Cardiac muscle cell (in vitro differentiated cells and primary cell): ENCODE data around the gene MRAS. TPM values are rescaled to one million over a fixed set of nuclear protein-coding genes. Genes with fewer than 3 reads are reported as not detected.
A peak's percentile ranks its signal among the peaks of the same experiment; 100 is the strongest.

Source experiments
- DNase-seq, 2 donors: peaks; one replicate each; pipeline versions ENCODE4 v3.0.0 to v3.0.0-alpha.2; 2010 to 2017; ENCODE audit warnings: low read depth in 1 of 2, low spot score in 1 of 2
- H3K27ac ChIP-seq: fragments of 200-600 bp; sonication (generic); 2 replicates; pipeline ENCODE4 v1.5.1; 2016
- H3K27me3 ChIP-seq: fragments of 200-600 bp; sonication (generic); 2 replicates; pipeline ENCODE4 v1.6.0; 2016; ENCODE audit warnings: control low read depth
- H3K36me3 ChIP-seq: fragments of 200-600 bp; sonication (generic); 2 replicates; pipeline ENCODE4 v1.5.1; 2016; ENCODE audit warnings: control low read depth
- H3K4me1 ChIP-seq: fragments of 200-600 bp; sonication (generic); 2 replicates; pipeline ENCODE4 v1.8.1; 2017; ENCODE audit warnings: low read depth, mild to moderate bottlenecking, mixed run types
- H3K4me3 ChIP-seq: fragments of 200-600 bp; sonication (generic); 2 replicates; pipeline ENCODE4 v1.5.1; 2016; ENCODE audit warnings: mild to moderate bottlenecking
- H3K9me3 ChIP-seq: fragments of 200-600 bp; sonication (generic); 2 replicates; pipeline ENCODE4 v1.5.1; 2017; ENCODE audit warnings: low read depth, mild to moderate bottlenecking, control low read depth
- polyA plus RNA-seq: library from polyadenylated mRNA; unstranded; fragments of >200 nt; fragmentation: Nextera tagmentation; extraction: Ambion mirVana; gene quantifications from 2 replicates; pipeline ENCODE4 v1.2.1, GENCODE V29; 2016
- total RNA-seq: library from RNA; depleted of rRNA; stranded (reverse); fragments of >200 nt; gene quantifications from 2 replicates; pipeline ENCODE4 v1.2.3, GENCODE V29; 2016
- TF ChIP-seq, protein P1 (sequence below): IDR thresholded peaks from 2 replicates; pipeline ENCODE4 v1.5.1; 2012; ENCODE audit warnings: low read depth, mild to moderate bottlenecking, low read length

The MRAS gene
- total and polyA plus RNA-seq, 2 experiments from 2014 or later: 66.5 to 92.6 TPM

DNA sequence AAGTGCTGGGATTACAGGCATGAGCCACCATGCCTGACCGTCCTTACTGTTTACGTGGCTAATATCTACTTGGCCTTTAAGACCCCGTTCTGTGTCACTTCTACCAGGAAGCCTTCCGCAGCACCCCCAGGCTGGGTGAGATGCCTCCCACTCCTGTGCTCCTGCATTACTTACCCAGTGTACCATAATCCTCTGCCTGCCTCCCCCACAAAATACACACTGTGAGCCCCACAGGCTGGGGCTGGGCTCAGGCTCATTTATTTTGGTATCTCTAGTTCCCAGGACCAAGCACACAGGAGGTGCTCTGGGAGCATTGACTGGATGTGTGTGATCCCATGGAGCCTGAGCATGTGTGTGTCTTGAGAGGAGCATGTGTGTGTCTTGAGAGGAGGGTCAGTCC lies 14.9 kb downstream of the MRAS start:
- H3K4me3 ChIP-seq: no peak overlapping the region
- H3K4me1 ChIP-seq: peaks cover 29% of the 10 kb centered on the region
- no peaks in the 10 kb centered on the region for H3K9me3 ChIP-seq
- no peaks in the 10 kb centered on the region for H3K36me3 ChIP-seq
- peak overlapping the region; percentile 15 for H3K27ac ChIP-seq
- DNase-seq: no peak
- TF ChIP-seq, protein P1, sequence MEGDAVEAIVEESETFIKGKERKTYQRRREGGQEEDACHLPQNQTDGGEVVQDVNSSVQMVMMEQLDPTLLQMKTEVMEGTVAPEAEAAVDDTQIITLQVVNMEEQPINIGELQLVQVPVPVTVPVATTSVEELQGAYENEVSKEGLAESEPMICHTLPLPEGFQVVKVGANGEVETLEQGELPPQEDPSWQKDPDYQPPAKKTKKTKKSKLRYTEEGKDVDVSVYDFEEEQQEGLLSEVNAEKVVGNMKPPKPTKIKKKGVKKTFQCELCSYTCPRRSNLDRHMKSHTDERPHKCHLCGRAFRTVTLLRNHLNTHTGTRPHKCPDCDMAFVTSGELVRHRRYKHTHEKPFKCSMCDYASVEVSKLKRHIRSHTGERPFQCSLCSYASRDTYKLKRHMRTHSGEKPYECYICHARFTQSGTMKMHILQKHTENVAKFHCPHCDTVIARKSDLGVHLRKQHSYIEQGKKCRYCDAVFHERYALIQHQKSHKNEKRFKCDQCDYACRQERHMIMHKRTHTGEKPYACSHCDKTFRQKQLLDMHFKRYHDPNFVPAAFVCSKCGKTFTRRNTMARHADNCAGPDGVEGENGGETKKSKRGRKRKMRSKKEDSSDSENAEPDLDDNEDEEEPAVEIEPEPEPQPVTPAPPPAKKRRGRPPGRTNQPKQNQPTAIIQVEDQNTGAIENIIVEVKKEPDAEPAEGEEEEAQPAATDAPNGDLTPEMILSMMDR: no peak
- H3K27me3 ChIP-seq: no peaks in the 10 kb centered on the region

DNA sequence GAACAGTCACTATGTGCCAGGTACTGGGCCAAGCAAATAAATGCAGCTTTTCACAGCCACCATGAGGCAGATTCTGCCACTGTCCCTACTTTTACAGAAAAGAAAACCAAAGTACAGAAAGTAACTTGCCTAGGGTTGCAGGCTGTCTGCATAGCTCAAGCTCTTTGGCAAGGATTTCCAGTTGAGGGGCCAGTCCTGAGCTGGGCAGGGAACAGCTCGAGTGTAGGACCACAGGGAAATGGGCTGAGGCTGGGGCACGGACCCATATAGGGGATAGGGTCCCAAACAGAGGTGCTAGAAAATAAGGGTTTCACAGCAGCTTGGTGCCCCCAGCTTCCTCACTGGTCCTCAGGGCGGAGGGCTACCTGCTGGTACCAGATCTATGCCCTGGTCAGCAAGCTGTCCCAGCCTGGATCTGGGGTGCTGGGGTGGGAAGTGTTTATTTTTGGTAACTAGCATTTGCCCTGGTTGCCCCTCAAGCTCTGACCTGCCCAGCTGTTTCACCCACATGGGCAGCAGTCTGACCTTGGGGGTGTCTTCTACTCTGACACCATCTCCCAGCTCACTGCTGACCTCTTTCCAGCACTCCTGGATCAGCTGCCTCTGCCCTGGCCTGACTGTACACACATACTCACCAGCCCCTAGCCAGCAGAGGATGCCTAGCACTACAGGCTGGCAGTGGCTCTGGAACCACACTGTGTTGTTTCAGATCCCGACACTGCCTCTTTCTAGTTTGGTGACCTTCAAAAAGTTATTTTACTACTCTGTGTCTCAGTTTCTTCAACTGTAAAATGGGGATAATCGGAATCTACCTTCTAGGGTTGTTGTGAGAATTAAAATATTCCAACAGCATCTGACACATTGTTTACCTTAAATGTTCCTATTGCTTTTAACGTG lies 16.2 kb downstream of the MRAS start:
- peak overlapping the region; percentile 15 for H3K27ac ChIP-seq
- TF ChIP-seq, protein P1: no peak
- no peaks in the 10 kb centered on the region for H3K27me3 ChIP-seq
- H3K36me3 ChIP-seq: no peaks in the 10 kb centered on the region
- H3K4me1 ChIP-seq: peaks cover 31% of the 10 kb centered on the region
- H3K4me3 ChIP-seq: no peak overlapping the region
- DNase-seq: no peak
- no peaks in the 10 kb centered on the region for H3K9me3 ChIP-seq

DNA sequence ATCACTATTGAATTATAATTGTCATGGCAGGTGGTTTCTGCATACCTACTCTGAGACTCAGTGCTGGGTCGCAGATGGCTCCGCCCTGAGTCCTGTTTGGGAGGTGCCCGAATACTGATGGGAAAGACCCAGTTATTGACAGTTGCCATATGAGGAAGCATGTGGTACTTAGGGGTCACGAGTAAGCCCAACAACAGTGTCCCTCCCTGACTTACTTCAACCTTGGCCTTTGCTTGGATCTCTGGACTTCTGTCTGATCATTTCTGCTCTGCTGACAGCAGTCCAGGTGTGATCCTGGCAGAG lies 16.8 kb downstream of the MRAS start:
- TF ChIP-seq, protein P1: no peak
- DNase-seq: no peak

DNA sequence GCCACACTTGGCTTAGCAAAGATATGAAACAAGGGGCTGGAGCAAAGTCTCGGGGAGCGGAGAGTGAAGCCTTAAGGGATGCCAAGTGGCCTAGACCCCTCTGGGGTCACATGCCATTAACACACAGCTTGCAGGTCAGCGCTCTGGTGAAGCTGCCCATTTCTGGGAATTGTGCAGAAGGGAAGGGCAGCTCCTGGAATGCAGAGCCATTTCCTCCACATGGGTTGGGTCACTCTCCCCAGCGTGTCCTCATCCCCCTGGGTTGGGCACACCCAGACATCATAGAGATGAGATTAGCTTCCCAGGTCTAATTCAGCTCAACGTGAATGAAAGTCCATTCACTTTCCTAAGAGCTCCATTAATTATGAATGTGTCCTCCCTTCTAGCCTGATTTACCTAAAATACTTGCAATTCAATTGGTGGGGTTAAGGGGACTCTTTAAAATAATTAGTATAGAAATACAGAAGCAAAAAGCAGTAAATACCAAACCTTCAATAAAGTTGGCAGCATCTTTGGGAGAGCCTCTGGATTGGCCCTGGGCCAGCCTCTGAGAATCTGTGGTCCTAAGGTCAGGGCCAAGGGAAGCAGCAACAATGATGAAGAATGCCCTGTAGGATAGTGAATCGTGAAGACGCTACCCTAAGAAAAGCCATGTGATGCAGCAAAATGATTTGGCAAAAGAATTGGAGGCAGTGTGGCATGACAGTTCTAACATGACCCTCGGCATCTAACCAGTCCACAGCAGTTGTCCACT lies 17.8 kb downstream of the MRAS start:
- TF ChIP-seq, protein P1: no peak
- DNase-seq: no peak
- Histone ChIP-seq H3K9me3 (no peaks in the 10 kb centered on the region), H3K36me3 (no peaks in the 10 kb centered on the region), H3K4me1 (peaks cover 24% of the 10 kb centered on the region), H3K27me3 (no peaks in the 10 kb centered on the region), H3K27ac (no peak overlapping the region), H3K4me3 (no peak overlapping the region)

More for the DNA sequence above, 16.8 kb downstream of the MRAS start:
- Histone ChIP-seq H3K4me3 (no peak overlapping the region), H3K36me3 (no peaks in the 10 kb centered on the region), H3K4me1 (peaks cover 30% of the 10 kb centered on the region), H3K9me3 (no peaks in the 10 kb centered on the region), H3K27ac (no peak overlapping the region), H3K27me3 (no peaks in the 10 kb centered on the region)

DNA sequence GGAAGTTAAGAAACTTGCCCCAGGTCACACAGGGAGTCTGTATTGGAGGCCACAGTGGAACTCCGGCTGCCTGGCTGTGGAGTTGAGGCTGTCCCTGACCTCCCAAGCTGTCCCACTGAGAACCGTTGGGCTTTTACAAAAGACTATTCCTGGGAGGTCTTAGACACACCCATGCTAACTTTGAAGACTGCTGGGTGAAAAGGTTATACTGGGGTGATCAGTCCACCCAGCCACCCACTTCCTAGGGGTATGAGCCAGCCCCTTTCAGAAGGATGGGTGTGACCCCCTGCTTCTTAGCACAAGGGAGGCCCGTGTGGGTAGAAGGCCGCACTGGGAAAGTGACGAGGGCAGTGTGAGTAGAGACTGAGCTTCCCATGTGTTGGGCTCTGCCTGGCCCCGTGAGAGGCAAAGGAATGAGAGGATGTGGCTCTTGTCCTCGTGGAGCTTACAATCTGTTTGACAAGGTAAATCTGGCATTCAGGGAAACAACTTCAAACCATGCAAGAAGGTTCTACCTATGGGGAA lies 19.0 kb downstream of the MRAS start:
- no peaks in the 10 kb centered on the region for H3K36me3 ChIP-seq
- H3K4me1 ChIP-seq: peaks cover 36% of the 10 kb centered on the region
- H3K27ac ChIP-seq: no peak overlapping the region
- no peaks in the 10 kb centered on the region for H3K9me3 ChIP-seq
- TF ChIP-seq, protein P1: no peak
- DNase-seq: no peak
- no peak overlapping the region for H3K4me3 ChIP-seq
- no peaks in the 10 kb centered on the region for H3K27me3 ChIP-seq
